IPS-NIHi11 (cell line): ENCODE results near the gene WASHC4.
"Not testable (repeated sequence)": the region's sequence is repeated elsewhere in the genome, so short reads cannot be mapped to it uniquely, and the experiment has no call there.

ENCODE experiments used
- DNase-seq: peaks from one replicate; pipeline ENCODE4 v3.0.0; 2012; ENCODE audit warnings: mixed read lengths, low spot score

Gene WASHC4

GRCh38 chr12:105090361-105090760 lies 17.2 kb upstream of the WASHC4 start:
- DNase-seq: no peak

- DNase-seq: no peak
Measured at GRCh38 chr12:105091476-105092206, 15.9 kb upstream of the WASHC4 start.

DNA sequence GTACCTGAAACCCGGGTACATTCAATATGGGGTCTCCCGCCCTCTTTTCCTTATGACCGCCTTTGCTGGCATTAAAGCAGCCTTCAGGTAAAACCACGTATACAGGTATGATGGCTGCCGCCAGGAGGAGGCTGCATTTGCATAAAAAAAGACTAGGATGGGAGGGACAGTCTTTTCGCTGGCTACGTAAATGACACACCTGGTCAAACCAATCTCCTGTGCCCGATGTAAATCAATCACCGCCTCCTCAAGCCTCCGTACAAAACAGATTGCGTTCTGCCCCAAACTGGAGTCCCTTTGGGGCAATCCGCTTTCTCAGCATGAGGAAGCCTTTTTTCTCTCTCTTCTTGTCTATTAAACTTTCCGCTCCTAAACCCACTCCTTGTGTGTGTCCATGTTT lies 15.2 kb upstream of the WASHC4 start:
- DNase-seq: peak; percentile 47

- DNase-seq: not testable (repeated sequence)
Measured at GRCh38 chr12:105095338-105095737, 12.2 kb upstream of the WASHC4 start.

- no peak for DNase-seq
Measured at GRCh38 chr12:105099356-105099755, 8.2 kb upstream of the WASHC4 start.

- DNase-seq: no peak
Measured at GRCh38 chr12:105100207-105100985, 7.1 kb upstream of the WASHC4 start.

DNA sequence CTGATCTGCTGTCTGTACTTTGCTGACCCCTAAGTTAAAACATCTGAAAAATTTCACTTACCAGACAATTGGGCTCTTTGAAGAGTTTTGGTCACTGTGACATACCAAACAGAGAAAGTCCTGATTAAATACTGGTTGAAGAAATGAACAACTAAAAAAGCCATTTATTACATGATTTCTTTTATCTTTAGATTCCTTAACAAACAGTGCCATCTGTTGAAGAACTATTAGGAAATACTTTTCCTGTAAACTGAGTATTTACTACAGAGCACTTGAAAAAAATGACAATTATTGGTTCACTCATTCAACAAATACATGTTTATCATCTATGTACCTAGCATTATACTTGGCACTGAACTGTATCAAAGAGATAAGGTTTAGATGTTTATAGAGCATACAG lies 6.5 kb upstream of the WASHC4 start:
- DNase-seq: no peak

GRCh38 chr12:105102673-105103072 lies 4.9 kb upstream of the WASHC4 start:
- no peak for DNase-seq

GRCh38 chr12:105104762-105105161 lies 2.8 kb upstream of the WASHC4 start:
- no peak for DNase-seq

DNA sequence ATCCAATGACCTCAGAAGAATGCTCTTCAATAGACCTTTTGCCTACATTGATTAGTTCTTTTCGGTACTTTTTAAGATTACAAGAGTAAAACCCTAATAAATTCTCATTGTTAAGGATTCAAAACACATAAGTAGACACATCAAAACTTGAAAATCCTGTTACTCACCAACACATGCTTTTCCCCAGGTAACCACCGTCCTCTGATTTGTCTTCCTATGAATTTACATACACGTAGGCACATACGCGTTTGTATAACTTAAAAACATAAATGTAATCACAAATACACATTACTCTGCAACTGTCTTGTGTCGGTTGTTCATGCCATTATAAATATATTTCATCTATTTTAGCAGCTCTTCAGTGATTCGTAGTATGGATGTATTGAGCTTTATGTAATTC lies 910 bp upstream of the WASHC4 start:
- no peak for DNase-seq

DNA sequence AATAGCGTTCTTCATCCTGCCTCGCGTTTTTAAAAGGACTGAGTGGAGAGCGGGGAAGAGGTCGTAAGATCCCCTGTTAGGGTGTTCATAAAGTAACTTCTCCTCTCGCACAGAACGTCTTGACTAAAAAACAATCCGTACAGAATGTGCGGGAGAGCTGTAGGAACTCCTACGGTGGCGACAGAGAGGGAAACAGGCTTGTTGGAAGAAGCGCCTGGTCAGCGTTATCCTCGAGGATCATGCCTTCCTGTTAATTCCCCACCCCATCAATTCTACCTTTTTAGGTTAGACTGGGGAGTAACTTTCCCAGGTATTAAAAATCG lies 399 bp upstream of the WASHC4 start:
- no peak for DNase-seq

- DNase-seq: no peak
Measured at GRCh38 chr12:105109465-105110212, 2.1 kb downstream of the WASHC4 start.

DNA sequence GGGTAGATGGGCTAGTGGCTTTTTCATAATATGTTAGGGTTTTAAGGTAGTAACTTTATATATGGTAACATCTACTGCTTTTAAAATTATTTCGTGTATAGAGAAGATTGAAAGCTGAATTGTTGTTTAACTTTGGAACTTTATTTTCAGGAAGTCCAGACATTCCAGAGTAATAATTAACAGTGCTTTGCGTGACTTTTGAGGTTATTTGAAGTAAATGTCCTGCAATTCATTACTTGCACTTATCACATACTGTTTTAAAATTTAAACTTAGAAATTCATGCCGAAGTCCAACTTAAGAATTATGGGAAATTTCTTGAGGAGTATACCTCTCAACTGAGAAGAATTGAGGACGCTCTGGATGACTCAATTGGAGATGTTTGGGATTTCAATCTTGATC lies 3.3 kb downstream of the WASHC4 start:
- no peak for DNase-seq

GRCh38 chr12:105113094-105113493 lies 5.6 kb downstream of the WASHC4 start:
- DNase-seq: no peak

GRCh38 chr12:105116969-105117368 lies 9.4 kb downstream of the WASHC4 start:
- DNase-seq: no peak

- no peak for DNase-seq
Measured at GRCh38 chr12:105120551-105120950, 13.0 kb downstream of the WASHC4 start.

DNA sequence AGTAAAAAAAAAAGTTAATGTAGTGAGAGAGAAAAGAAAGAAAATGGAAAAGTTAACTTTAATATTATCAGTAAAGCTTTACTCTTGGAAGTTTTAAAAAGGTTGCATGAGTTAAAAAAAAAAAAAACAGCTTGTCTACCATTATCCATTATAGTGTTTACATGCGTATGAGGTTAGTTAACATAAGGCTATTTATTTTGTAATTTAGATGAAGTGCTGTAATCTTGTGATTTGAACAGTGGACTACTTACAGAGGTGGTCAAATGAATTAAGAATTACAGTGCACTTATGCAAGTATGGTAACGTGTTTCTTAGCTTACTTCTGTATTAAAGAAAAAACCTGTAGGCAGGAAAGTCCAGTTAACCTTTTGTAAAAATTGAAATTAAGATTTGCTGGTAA lies 30.7 kb downstream of the WASHC4 start:
- DNase-seq: no peak

- no peak for DNase-seq
Measured at GRCh38 chr12:105141320-105141922, 33.9 kb downstream of the WASHC4 start.

DNA sequence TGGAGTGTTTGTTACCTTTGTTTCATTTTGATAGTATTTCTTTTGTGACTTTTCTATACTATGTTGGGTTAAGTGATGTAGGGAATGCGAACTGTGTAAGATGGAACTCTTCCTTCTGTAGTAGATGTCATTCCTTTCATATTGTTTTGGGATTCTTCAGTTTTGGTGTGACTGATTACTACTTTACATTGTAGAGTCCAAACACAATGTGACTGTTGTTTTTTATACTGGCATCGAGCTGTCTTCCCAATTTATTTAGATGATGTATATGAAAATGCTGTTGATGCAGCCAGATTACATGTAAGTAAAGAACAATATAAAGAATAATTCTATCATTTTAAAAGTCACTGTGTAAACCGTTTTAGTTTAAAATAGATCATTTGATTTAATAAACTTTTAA lies 34.7 kb downstream of the WASHC4 start:
- DNase-seq: no peak

DNA sequence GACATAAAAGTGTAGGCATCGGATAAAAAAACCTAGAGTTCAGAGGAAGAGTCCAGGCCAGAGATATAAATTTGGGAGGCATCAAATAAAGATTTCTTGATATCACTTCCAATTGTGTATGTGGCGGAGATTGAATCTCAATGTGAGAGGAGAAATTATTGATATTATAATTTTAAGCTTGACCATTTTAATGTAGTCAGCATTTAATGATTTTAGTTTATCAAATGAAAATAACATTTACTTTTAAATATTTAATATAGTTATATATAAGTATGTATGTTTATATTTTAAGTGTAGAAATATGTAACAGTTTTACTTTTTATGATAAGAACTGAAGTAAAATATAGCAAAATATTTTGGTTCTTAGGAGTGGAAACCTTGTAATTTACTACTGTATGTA lies 48.7 kb downstream of the WASHC4 start:
- DNase-seq: no peak

GRCh38 chr12:105157606-105158005 lies 50.1 kb downstream of the WASHC4 start:
- no peak for DNase-seq

- no peak for DNase-seq
Measured at GRCh38 chr12:105158876-105159275, 51.3 kb downstream of the WASHC4 start.

GRCh38 chr12:105162174-105162573 lies 54.6 kb downstream of the WASHC4 start:
- no peak for DNase-seq
